ENCODE data around the gene IRF1.

DNA sequence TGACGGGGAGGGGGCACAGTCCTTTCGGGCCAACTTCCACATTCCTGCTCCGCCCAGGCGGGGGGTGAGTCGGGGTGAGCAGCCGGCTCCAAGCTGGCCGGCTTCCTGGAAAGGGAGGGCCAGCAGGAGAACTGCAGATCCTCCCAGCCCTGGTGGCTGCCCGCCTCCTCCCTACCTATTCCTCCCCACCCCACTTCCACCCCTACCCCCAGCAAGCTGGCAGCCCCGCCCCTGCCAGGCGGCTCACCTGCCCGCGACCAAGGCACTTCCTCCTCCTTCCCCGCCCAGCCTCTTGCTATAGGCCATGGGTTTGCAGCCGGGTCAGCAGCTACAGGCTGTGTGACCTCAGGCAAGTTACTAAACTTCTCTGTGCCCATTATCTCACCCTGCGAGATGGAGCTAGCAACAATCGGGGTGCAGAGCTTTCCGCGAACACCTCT lies 5.6 kb upstream of the IRF1 start:
- TF ChIP-seq, protein P1, sequence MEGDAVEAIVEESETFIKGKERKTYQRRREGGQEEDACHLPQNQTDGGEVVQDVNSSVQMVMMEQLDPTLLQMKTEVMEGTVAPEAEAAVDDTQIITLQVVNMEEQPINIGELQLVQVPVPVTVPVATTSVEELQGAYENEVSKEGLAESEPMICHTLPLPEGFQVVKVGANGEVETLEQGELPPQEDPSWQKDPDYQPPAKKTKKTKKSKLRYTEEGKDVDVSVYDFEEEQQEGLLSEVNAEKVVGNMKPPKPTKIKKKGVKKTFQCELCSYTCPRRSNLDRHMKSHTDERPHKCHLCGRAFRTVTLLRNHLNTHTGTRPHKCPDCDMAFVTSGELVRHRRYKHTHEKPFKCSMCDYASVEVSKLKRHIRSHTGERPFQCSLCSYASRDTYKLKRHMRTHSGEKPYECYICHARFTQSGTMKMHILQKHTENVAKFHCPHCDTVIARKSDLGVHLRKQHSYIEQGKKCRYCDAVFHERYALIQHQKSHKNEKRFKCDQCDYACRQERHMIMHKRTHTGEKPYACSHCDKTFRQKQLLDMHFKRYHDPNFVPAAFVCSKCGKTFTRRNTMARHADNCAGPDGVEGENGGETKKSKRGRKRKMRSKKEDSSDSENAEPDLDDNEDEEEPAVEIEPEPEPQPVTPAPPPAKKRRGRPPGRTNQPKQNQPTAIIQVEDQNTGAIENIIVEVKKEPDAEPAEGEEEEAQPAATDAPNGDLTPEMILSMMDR (conservative IDR thresholded peaks at IDR 0.05; ENCODE audit: low read depth, low read length): no peak
- no peak for TF ChIP-seq EZH2 (IDR thresholded peaks at IDR 0.05; ENCODE audit: borderline replicate concordance, low read depth, low read length, poor library complexity, severe bottlenecking)

All from A673 (cell line).